GM18502 (cell line): Measurements from ENCODE around the gene KRT6C.

ENCODE experiments used
- ATAC-seq: cut with Tn5 transposase; IDR thresholded peaks from one replicate; pipeline ENCODE4 v1.9.1; 2021; ENCODE audit warnings: mild to moderate bottlenecking; ENCODE audit not compliant: unreplicated experiment, poor library complexity

The KRT6C gene

DNA sequence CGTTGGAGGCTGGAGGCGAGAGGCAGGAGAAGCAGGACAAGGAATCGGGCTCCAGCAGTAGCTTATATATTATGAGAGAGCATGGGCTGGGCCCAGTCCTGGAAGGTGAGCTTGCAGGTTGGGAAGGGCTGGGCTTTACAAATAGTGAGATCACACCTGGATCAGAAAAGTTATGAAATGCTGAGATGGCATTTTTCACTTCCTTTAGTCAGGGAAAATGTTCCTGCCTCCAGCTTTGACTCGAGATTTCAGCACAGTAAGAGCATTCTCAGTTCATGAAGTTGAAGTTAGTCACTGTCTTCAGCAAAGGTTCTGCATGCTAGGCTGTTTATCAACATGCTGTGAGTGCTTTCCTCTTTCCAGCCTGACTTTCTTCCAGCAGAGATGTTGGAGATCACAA, at the start of gene KRT6C:
TSS of gene KRT6C (minus strand) at position 38 of the 400 bp plus-strand sequence. CDS start 68 bp downstream, outside the sequence.
- no peak for ATAC-seq

DNA sequence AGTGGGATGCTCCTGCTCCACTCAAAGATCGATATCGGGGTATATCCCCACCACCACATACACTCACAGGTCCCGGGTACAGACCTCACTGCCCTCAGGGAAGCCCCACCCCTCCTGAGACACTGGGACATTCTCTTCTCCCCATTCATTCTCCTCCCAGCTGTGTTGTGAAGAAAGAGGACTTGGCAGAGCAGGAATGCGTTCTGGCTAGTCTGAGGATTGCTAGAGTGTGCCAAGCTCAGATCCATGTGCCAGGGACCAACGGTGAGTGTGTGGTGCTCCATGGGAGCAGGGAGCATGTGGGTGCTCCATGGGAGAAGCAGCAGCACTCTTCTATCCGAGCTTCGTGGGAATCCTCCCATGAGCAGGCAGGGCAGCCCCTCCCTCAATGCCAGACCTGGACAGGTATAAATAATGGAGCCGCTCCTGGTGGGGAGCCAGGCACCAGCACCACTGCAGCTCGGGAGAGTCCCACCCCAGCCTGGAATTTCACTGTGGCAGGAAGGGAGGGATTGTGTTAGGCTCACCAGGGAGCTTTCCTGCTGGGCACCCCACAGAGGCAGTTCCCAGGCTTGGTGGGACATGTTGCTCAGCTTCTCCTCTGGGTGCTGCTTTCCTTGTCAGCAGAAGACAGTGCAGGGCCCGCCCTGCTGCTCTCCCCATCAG, 48.9 kb upstream of the KRT6C start:
- no peak for ATAC-seq

- ATAC-seq: no peak
Observed at GRCh38 chr12:52521568-52522266, 48.1 kb upstream of the KRT6C start.

DNA sequence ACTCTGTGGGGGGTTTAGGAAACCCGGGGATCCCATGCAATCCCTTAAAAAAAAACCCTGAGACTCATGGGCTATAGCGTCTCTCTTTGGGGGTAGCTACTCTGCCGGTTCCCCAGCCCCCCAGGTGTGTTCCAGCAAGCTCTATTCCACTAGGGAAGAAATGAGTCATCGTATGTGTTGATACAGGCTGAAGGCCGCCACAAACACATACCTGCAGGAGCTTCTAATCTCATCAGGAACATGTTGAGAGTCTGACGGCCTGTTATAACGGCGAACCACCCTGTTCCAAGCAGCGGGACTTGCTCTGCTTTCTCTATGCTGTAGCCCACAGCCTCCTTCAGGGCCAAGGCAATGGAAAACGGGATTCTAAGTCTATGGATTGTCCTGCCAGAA, 47.6 kb upstream of the KRT6C start:
- ATAC-seq: no peak

GRCh38 chr12:52519826-52520662, 46.4 kb upstream of the KRT6C start, which contains the start of gene KRT5:
KRT5 (minus strand) TSS chr12:52520394; CDS start chr12:52520296, 98 bp downstream.
- no peak for ATAC-seq

DNA sequence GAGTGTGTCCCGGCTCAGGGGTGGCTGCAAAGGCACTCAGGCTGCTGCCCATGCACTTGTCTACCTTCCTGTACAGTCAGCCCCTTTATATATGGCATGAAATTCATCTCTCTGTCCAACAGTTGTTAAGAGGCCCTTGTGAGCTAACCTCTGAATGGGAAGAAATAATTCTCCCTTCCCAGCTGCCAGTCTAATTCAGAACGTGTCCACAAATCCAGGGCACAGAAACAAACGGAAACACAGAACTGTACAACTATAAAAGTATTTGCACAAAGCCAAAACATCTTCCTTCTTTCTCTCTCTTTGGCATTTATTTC, 45.7 kb upstream of the KRT6C start:
- no peak for ATAC-seq

DNA sequence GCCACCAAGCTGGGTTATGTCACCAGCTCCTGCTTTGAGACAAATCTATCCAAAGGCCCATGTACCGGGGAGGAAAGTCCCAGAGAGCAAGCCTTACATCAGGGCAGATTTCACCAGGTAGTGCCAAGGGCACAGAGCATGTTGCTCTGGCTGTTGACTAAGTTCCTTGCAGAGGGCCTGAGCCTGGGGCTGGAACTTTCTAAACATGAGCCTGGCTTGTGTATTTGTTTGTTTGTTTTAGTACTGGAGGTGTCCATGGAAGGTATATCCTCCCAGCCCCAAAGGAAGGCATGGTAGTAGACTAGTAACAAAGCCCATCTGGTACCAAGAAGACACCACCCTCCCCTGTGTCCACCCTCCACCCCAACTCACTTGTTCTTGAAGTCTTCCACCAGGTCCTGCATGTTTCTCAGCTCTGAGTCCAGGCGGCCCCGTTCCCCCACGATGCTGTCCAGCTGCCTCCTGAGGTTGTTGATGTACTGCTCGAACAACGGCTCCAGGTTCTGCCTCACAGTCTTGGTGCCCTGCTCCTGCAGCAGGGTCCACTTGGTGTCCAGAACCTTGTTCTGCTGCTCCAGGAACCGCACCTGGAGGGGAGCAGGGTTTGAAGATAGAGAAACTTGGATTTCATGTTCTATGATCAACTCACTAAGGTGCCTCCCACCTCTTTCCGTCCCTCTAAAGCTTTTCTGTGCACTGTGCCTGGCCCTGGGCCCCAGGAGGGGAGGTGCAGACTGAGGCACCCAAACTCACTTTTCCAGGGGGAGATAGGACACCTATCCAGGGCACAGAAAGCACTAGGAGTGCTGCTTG, 45.2 kb upstream of the KRT6C start:
- no peak for ATAC-seq

DNA sequence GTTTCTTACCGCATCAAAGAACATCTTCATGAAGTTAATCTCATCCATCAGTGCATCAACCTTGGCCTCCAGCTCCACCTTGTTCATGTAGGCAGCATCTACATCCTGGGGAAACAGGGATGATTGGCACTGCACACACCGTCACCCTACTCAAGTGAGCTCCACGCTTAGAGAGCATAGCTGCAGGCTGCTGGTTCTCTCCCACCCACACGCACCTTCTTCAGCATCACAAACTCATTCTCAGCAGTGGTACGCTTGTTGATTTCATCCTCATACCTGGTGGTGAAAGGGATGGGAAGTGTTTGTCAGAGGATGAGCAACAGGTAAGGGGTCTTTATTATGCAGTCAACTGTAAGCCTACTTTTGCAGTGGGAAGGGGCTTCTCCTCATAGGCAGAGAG, 44.3 kb upstream of the KRT6C start:
- no peak for ATAC-seq

- no peak for ATAC-seq
Observed at GRCh38 chr12:52517005-52517835, 43.6 kb upstream of the KRT6C start.

GRCh38 chr12:52515927-52516831, 42.6 kb upstream of the KRT6C start:
- ATAC-seq: no peak

DNA sequence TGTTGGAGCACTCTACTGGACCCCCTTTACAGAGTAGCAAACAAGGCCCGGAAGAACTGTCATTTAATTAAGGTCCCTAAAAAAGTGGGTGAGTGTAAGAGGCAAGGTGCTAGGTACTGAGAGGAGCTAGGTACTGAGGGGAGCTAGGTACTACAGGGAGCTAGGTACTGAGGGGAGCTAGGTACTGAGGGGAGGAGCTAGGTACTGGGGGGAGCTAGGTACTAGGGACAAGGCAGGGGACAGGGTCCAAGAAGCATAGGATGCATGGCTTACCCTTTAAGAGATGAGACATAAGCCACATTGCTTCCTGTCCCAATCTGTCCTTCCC, 41.7 kb upstream of the KRT6C start:
- no peak for ATAC-seq

GRCh38 chr12:52514471-52515318, 41.1 kb upstream of the KRT6C start:
- ATAC-seq: no peak

DNA sequence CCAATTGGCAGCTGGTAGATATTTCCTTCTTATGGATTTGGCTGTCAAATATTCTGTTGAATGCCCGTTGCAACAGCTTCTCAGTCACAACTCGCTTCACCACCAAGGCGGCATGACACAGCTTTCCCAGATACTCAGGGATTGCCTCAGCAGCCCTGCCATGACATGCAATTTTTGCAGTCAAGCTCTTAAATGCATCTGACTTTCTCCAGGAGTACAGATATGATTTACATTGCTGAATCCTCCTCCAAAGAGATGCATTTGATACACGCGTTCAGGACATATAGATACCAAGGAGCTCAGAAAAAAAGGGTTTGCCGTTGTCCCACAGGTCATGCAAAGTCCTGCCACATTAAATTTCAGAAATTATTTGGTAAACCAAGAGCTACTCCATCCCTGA, 40.1 kb upstream of the KRT6C start:
- no peak for ATAC-seq

GRCh38 chr12:52508211-52508610, 34.6 kb upstream of the KRT6C start:
- ATAC-seq: no peak

GRCh38 chr12:52506858-52507715, 33.5 kb upstream of the KRT6C start:
- no peak for ATAC-seq

- no peak for ATAC-seq
Observed at GRCh38 chr12:52502877-52503276, 29.3 kb upstream of the KRT6C start.

DNA sequence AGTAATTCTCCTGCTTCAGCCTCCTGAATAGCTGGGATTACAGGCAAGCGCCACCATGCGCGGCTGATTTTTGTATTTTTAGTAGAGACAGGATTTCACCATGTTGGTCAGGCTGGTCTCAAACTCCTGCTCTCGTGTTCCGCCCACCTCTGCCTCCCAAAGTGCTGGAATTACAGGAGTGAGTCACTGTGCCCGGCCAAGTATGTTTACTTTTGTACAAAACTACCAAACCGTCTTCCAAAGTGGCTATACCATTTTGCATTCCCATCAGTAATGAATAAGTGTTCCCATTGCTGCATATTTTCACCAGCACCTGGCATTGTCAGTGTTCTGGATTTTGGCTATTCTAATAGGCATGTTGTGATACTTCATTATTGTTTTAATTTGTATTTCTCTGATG, 27.9 kb upstream of the KRT6C start:
- no peak for ATAC-seq
